Hypothalamus (tissue), 51 donors: ENCODE data around the gene PHF3.

Experiments
- DNase-seq, 51 donors: peaks; one replicate each; lab custom pipeline; 2025; lab: John Stamatoyannopoulos, UW

Gene PHF3

DNA sequence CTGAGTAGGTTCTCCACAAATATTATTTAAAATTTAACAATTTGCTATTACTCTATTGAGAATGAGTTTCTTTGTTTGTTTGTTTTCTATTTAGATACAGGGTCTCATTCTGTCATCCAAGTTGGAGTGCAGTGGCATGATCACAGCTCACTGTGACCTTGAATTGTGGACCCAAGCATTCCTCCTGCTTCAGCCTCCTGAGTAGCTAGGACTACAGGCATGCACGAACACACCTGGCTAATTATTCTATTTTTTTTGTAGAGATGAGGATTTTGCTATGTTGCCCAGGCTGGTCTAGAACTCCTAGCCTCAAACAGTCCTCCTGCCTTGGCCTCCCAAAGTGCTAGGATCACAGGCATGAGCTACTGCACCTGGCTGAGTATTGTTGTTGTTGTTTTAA is 122.2 kb downstream of the PHF3 start:
- no peak for DNase-seq

DNA sequence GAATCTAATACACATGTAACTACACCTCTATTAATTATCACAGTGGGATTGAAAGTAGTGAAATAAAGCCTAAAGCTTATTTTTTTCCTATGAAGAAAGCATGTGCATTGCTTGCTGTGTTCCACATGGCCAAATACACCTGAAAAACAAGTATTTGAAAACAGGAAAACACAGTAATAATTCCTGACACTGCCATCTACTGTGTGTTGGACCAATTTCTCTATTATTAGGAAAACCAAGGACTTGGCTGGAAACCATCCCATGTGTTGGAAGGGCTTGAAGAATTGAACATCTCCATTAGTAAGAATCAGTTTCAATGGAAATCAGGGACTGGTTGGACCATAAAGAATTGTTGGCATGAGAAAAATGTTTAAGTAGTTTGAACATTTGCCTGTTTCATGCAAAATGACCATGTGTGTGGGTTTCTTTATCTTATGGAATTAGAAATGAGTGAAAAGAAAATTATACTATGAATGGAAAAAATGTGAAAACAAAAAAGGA is 124.1 kb downstream of the PHF3 start:
- DNase-seq: no peak

DNA sequence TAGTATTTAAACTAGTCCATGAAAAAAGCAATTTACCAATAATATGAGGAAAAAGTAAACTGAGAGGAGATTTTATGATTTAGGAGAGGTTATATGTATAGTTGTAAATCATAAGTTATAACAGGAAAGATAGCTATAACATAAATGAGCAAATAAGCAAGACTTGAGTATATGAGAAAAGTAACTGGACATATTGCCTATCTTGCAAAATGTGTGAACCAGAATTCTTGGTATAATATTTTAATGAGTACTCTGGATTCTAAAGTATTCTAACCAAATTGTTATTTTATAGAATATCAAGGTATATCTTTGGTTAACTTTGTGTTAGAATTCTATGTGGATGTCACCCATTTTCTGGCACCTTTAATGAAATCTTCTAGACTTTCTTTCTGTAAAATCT is 124.6 kb downstream of the PHF3 start:
- DNase-seq: no peak

DNA sequence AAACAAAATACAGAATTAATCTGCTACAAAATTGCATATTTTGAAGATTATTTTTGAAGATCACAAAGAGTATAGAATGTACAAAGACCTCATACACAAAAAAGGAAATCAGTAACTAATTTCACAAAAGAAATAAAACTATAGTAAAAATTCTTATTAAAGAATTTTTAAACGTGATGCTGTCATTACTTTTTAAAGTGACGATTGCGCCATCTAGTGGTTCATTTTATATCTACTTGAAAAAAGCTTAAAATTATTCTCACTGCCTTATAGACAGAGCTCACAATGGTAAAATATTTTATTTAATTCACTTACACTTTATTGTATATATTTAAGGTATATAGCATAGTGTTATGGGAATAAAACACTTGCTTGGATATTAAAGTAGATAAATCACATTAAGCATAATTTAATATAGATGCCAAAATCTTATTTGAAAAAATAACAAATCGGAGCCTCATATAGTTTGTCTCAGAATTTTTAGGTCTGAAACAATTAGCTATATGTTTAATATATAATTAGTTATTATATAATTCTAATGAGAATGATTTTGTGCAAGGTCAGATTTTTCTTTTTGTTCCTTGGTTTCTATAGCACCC is 128.8 kb downstream of the PHF3 start:
- peak in 1 of 51 donors; percentile 43 for DNase-seq
